Fibroblast of lung (primary cell): ENCODE results near the gene TBX4. TPM values are rescaled to one million over a fixed set of nuclear protein-coding genes. Genes with fewer than 3 reads are reported as not detected.

Experiments used
- DNase-seq, 2 donors: peaks; one replicate each; pipeline versions ENCODE4 v3.0.0 to v3.0.0-alpha.2; 2010; ENCODE audit warnings: low read depth in 2 of 2
- H2AFZ ChIP-seq: 2 replicates; pipeline ENCODE4 v1.5.1; 2012; ENCODE audit warnings: low read length, control low read depth, inconsistent platforms
- H3K27ac ChIP-seq: 2 replicates; pipeline ENCODE4 v1.5.1; 2011; ENCODE audit warnings: low read length, control low read depth; ENCODE audit not compliant: insufficient read depth
- H3K27me3 ChIP-seq: 2 replicates; pipeline ENCODE4 v1.5.1; 2011; ENCODE audit warnings: mild to moderate bottlenecking, low read length; ENCODE audit not compliant: control insufficient read depth, insufficient read depth
- H3K36me3 ChIP-seq: 2 replicates; pipeline ENCODE4 v1.5.1; 2011; ENCODE audit warnings: low read length; ENCODE audit not compliant: control insufficient read depth, insufficient read depth
- H3K4me1 ChIP-seq: 2 replicates; pipeline ENCODE4 v1.5.1; 2011; ENCODE audit warnings: low read length; ENCODE audit not compliant: control insufficient read depth, insufficient read depth; ENCODE audit errors: extremely low read depth
- H3K4me2 ChIP-seq: 2 replicates; pipeline ENCODE4 v1.5.1; 2011; ENCODE audit warnings: low read length, control low read depth; ENCODE audit not compliant: insufficient read depth; ENCODE audit errors: extremely low read depth
- H3K4me3 ChIP-seq, 4 experiments: fragments of 200-600 bp in 1 of 4; sonication (generic) in 1 of 4; replicated peaks in 1 of 4; 2 replicates each; pipeline ENCODE4 v1.5.1; 2011 to 2016; ENCODE audit warnings: low read length in 4 of 4, low read depth in 3 of 4, mild to moderate bottlenecking in 3 of 4, control low read depth in 2 of 4, inconsistent platforms in 1 of 4, mixed read lengths in 1 of 4; ENCODE audit not compliant: insufficient read depth in 1 of 4; ENCODE audit errors: control extremely low read depth in 1 of 4
- H3K79me2 ChIP-seq: 2 replicates; pipeline ENCODE4 v1.5.1; 2012; ENCODE audit warnings: mild to moderate bottlenecking, low read length, inconsistent platforms; ENCODE audit not compliant: control insufficient read depth, insufficient read depth
- H3K9ac ChIP-seq: 2 replicates; pipeline ENCODE4 v1.5.1; 2011; ENCODE audit warnings: mild to moderate bottlenecking, low read length, control low read depth; ENCODE audit not compliant: insufficient read depth
- H3K9me3 ChIP-seq: 2 replicates; pipeline ENCODE4 v1.5.1; 2012; ENCODE audit warnings: low read depth, low read length; ENCODE audit not compliant: control insufficient read depth, insufficient read depth
- H4K20me1 ChIP-seq: 2 replicates; pipeline ENCODE4 v1.5.1; 2011; ENCODE audit warnings: low read length; ENCODE audit not compliant: control insufficient read depth, insufficient read depth; ENCODE audit errors: extremely low read depth
- CTCF ChIP-seq, 2 donors: IDR thresholded peaks in 1 of 2; conservative IDR thresholded peaks in 1 of 2; 1 replicate in 1 of 2; 2 replicates in 1 of 2; pipeline ENCODE4 v1.5.1; 2011 to 2012; ENCODE audit warnings: low read length in 2 of 2, control low read depth in 1 of 2, inconsistent platforms in 1 of 2, low read depth in 1 of 2, mild to moderate bottlenecking in 1 of 2
- EZH2 ChIP-seq: IDR thresholded peaks from 2 replicates; pipeline ENCODE4 v1.5.1; 2012; ENCODE audit warnings: low read length, control low read depth, mild to moderate bottlenecking; ENCODE audit errors: missing control alignments
- polyA plus RNA-seq, 2 donors: library from polyadenylated mRNA; depleted of rRNA in 1 of 2; stranded (reverse) in 1 of 2; unstranded in 1 of 2; fragments of >200 nt; gene quantifications; 2 replicates each; pipeline ENCODE4 v1.2.1, GENCODE V29; 2011 to 2012; ENCODE audit warnings: missing spikeins in 1 of 2
- total RNA-seq: library from RNA; depleted of rRNA; stranded (reverse); fragments of >200 nt; gene quantifications from 2 replicates; pipeline ENCODE4 v1.2.1, GENCODE V29; 2014

The TBX4 gene
- total and polyA plus RNA-seq, 2 donors (not counting 1 experiment from before 2014, with no cell fraction given), result 44.1 to 93.9 TPM

- no peaks in the 10 kb centered on the region for H3K27me3 ChIP-seq
- peak overlapping the region in 3 of 4 experiments; percentile 63 to 91 (median 68) for H3K4me3 ChIP-seq
- peak overlapping the region; percentile 61 for H3K4me2 ChIP-seq
These were observed 503 bp upstream of the TBX4 start for GRCh38 chr17:61451538-61452300.

GRCh38 chr17:61453566-61454380 is 1.6 kb downstream of the TBX4 start:
- TF ChIP-seq CTCF (conservative IDR thresholded peaks at IDR 0.05 in 1 of 2, IDR thresholded peaks at IDR 0.05 in 1 of 2; ENCODE audit: low read depth in 1 of 2, low read length in 2 of 2), result no peak
- TF ChIP-seq EZH2, result no peak
- DNase-seq, result peak in 1 of 2 donors; percentile 54
- H3K9ac ChIP-seq, result peak overlapping the region; percentile 83
- H3K27ac ChIP-seq, result peak overlapping the region; percentile 93
- H3K79me2 ChIP-seq, result peaks cover 69% of the 10 kb centered on the region
- H2AFZ ChIP-seq, result no peak overlapping the region
- H3K36me3 ChIP-seq, result peaks cover 10% of the 10 kb centered on the region
- H4K20me1 ChIP-seq, result no peaks in the 10 kb centered on the region
- no peaks in the 10 kb centered on the region for H3K9me3 ChIP-seq
- peak overlapping the region; percentile 63 to 91 (median 74) for H3K4me3 ChIP-seq
- peaks cover 13% of the 10 kb centered on the region for H3K4me1 ChIP-seq
- peak overlapping the region; percentile 96 for H3K4me2 ChIP-seq
- no peaks in the 10 kb centered on the region for H3K27me3 ChIP-seq

More at GRCh38 chr17:61451538-61452300, 503 bp upstream of the TBX4 start:
- DNase-seq, result peak in 1 of 2 donors; percentile 46
- no peak for TF ChIP-seq EZH2
- TF ChIP-seq CTCF (conservative IDR thresholded peaks at IDR 0.05 in 1 of 2, IDR thresholded peaks at IDR 0.05 in 1 of 2; ENCODE audit: low read depth in 1 of 2, low read length in 2 of 2), result no peak
- Histone ChIP-seq H3K27ac (peak overlapping the region; percentile 93), H4K20me1 (no peaks in the 10 kb centered on the region), H3K36me3 (peaks cover 7% of the 10 kb centered on the region), H3K79me2 (peaks cover 48% of the 10 kb centered on the region), H3K9ac (peak overlapping the region; percentile 83), H3K9me3 (no peaks in the 10 kb centered on the region), H2AFZ (peak overlapping the region; percentile 57), H3K4me1 (peaks cover 11% of the 10 kb centered on the region)
